IPS-NIHi11 (cell line): ENCODE results near the gene GPC2.

Experiments
- DNase-seq: peaks from one replicate; pipeline ENCODE4 v3.0.0; 2012; ENCODE audit warnings: mixed read lengths, low spot score

The GPC2 gene

GRCh38 chr7:100122067-100122466 is 55.1 kb downstream of the GPC2 start:
- no peak for DNase-seq

DNA sequence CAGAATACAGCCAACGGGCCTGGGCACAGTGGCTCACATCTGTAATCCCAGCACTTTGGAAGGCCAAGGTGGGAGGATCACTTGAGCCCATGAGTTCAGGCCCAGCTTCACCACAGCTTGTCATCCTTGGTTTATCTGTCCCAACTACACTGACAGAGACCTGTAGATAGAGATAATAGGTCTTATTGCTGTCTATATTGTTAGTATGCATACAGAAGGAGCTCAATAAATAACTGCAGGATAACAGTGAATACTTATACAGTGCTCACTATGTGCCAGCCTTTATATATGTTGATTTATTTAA is 56.5 kb downstream of the GPC2 start:
- DNase-seq: no peak

GRCh38 chr7:100119970-100120732 is 57.0 kb downstream of the GPC2 start:
- peak; percentile 66 for DNase-seq
